PC-9 (cell line): ENCODE results near the gene PLEKHG1. TPM values are rescaled to one million over a fixed set of nuclear protein-coding genes. Genes with fewer than 3 reads are reported as not detected.

ENCODE experiments used
- BruUV-seq: library from RNA; stranded (reverse); fragments of 400-500 nt; replicated peaks from 2 replicates; lab custom pipeline; 2021; lab: Mats Ljungman, UMichigan
- CTCF ChIA-PET: fragments of 300-600 bp; sonication (Branson Sonifier 250); formaldehyde crosslinking; loops from one replicate; lab custom pipeline; 2022; ENCODE audit warnings: antibody characterized with exemption; lab: Charles Lee
- POLR2A ChIA-PET: fragments of 300-600 bp; sonication (Branson Sonifier 250); formaldehyde crosslinking; loops from one replicate; lab custom pipeline; 2022; ENCODE audit warnings: antibody characterized with exemption; ENCODE audit not compliant: unreplicated experiment; lab: Charles Lee
- DNase-seq, 2 experiments: peaks; one replicate each; pipeline versions ENCODE4 v3.0.0 to v3.0.0-alpha.2; 2015 to 2022; ENCODE audit warnings: mixed read lengths in 1 of 2
- H2AFZ ChIP-seq: fragments of 200-600 bp; sonication (generic); 2 replicates; pipeline ENCODE4 v1.8.1; 2017; ENCODE audit warnings: antibody characterized with exemption
- H3F3A ChIP-seq: fragments of 200-600 bp; sonication (generic); 2 replicates; pipeline ENCODE4 v1.8.1; 2017; ENCODE audit warnings: antibody characterized with exemption, mild to moderate bottlenecking, low read depth; ENCODE audit not compliant: insufficient read depth
- H3K27ac ChIP-seq: fragments of 200-600 bp; sonication (generic); 2 replicates; pipeline ENCODE4 v1.6.1; 2016; ENCODE audit warnings: mixed run types
- H3K27me3 ChIP-seq: fragments of 200-600 bp; sonication (generic); 2 replicates; pipeline ENCODE4 v1.6.1; 2016; ENCODE audit warnings: low read depth, mixed run types; ENCODE audit not compliant: insufficient read depth
- H3K36me3 ChIP-seq: fragments of 200-600 bp; sonication (generic); 2 replicates; pipeline ENCODE4 v1.6.1; 2016; ENCODE audit warnings: low read depth, mixed run types
- H3K4me1 ChIP-seq: fragments of 200-600 bp; sonication (generic); replicated peaks from 2 replicates; pipeline ENCODE4 v1.6.1; 2016; ENCODE audit warnings: mixed run types; ENCODE audit not compliant: insufficient read depth
- H3K4me2 ChIP-seq: fragments of 200-600 bp; sonication (generic); 2 replicates; pipeline ENCODE4 v1.6.1; 2017; ENCODE audit warnings: mixed run types
- H3K4me3 ChIP-seq: fragments of 200-600 bp; sonication (generic); 2 replicates; pipeline ENCODE4 v1.6.1; 2016; ENCODE audit warnings: mixed run types
- H3K79me2 ChIP-seq: fragments of 200-600 bp; sonication (generic); 2 replicates; pipeline ENCODE4 v1.6.1; 2017; ENCODE audit warnings: low read depth, mixed run types
- H3K9me2 ChIP-seq: fragments of 200-600 bp; sonication (generic); 2 replicates; pipeline ENCODE4 v1.8.1; 2017; ENCODE audit warnings: mild to moderate bottlenecking; ENCODE audit not compliant: insufficient read depth
- H3K9me3 ChIP-seq: fragments of 200-600 bp; sonication (generic); 2 replicates; pipeline ENCODE4 v1.8.1; 2016; ENCODE audit warnings: low read depth; ENCODE audit not compliant: insufficient read depth
- H4K20me1 ChIP-seq: fragments of 200-600 bp; sonication (generic); 2 replicates; pipeline ENCODE4 v1.8.1; 2017; ENCODE audit not compliant: insufficient read depth
- CTCF ChIP-seq: fragments of 200-600 bp; sonication (generic); conservative IDR thresholded peaks from 2 replicates; pipeline ENCODE4 v1.6.1; 2017; ENCODE audit warnings: mixed run types, antibody characterized with exemption, mild to moderate bottlenecking, moderate library complexity
- EZH2 ChIP-seq: fragments of 200-600 bp; sonication (generic); IDR thresholded peaks from 2 replicates; pipeline ENCODE4 v1.8.0; 2017; ENCODE audit warnings: antibody characterized with exemption, low read depth
- intact Hi-C: fragments of 100-400 bp; cut with micrococcal nuclease; formaldehyde crosslinking; loops from one replicate; pipeline ENCODE4 v1.10.0; 2022; ENCODE audit not compliant: unreplicated experiment
- total RNA-seq: library from RNA; stranded (reverse); gene quantifications from 2 replicates; pipeline ENCODE4 v1.2.3, GENCODE V29; 2021

The PLEKHG1 gene
- total RNA-seq, 1 experiment from 2014 or later, result 8.9 TPM

- DNase-seq, result no peak
- H3K4me2 ChIP-seq, result no peak overlapping the region
- H3K36me3 ChIP-seq, result no peaks in the 10 kb centered on the region
- no peaks in the 10 kb centered on the region for H3F3A ChIP-seq
- H3K79me2 ChIP-seq, result no peaks in the 10 kb centered on the region
- no peaks in the 10 kb centered on the region for H3K27me3 ChIP-seq
- no peak overlapping the region for H3K27ac ChIP-seq
- no peak for TF ChIP-seq EZH2
- no peak for TF ChIP-seq CTCF
- CTCF ChIA-PET, result no interaction called here
- POLR2A ChIA-PET, result no interaction called here
- H3K9me2 ChIP-seq, result no peaks in the 10 kb centered on the region
- H2AFZ ChIP-seq, result no peak overlapping the region
- H3K4me3 ChIP-seq, result no peak overlapping the region
- H3K9me3 ChIP-seq, result no peaks in the 10 kb centered on the region
- H4K20me1 ChIP-seq, result no peaks in the 10 kb centered on the region
- H3K4me1 ChIP-seq, result no peaks in the 10 kb centered on the region
- intact Hi-C loops, result no loop called here
- BruUV-seq, result no TSS peak
These were observed 27.9 kb downstream of the PLEKHG1 start for GRCh38 chr6:150627585-150628025.

GRCh38 chr6:150628908-150629307, 29.2 kb downstream of the PLEKHG1 start:
- H3K9me3 ChIP-seq, result no peaks in the 10 kb centered on the region
- H3K79me2 ChIP-seq, result no peaks in the 10 kb centered on the region
- no peaks in the 10 kb centered on the region for H3K27me3 ChIP-seq
- H3K4me1 ChIP-seq, result no peaks in the 10 kb centered on the region
- H4K20me1 ChIP-seq, result no peaks in the 10 kb centered on the region
- no peaks in the 10 kb centered on the region for H3K9me2 ChIP-seq
- H3F3A ChIP-seq, result no peaks in the 10 kb centered on the region
- no peak overlapping the region for H2AFZ ChIP-seq
- POLR2A ChIA-PET, result no interaction called here
- no TSS peak for BruUV-seq
- no peaks in the 10 kb centered on the region for H3K36me3 ChIP-seq
- H3K4me2 ChIP-seq, result no peak overlapping the region
- H3K27ac ChIP-seq, result no peak overlapping the region
- intact Hi-C loops, result no loop called here
- no peak overlapping the region for H3K4me3 ChIP-seq
- no peak for DNase-seq
- TF ChIP-seq CTCF (no peak), EZH2 (no peak)
- CTCF ChIA-PET, result no interaction called here

GRCh38 chr6:150631283-150631983, 31.7 kb downstream of the PLEKHG1 start:
- no peak overlapping the region for H3K4me2 ChIP-seq
- no peaks in the 10 kb centered on the region for H3K9me2 ChIP-seq
- no peak for DNase-seq
- H3K4me1 ChIP-seq, result no peaks in the 10 kb centered on the region
- no TSS peak for BruUV-seq
- H3K9me3 ChIP-seq, result no peaks in the 10 kb centered on the region
- ChIA-PET POLR2A (no interaction called here), CTCF (no interaction called here)
- no peaks in the 10 kb centered on the region for H3K27me3 ChIP-seq
- H3F3A ChIP-seq, result no peaks in the 10 kb centered on the region
- no peak for TF ChIP-seq EZH2
- no peak for TF ChIP-seq CTCF
- no peak overlapping the region for H2AFZ ChIP-seq
- no peaks in the 10 kb centered on the region for H3K36me3 ChIP-seq
- H3K4me3 ChIP-seq, result no peak overlapping the region
- intact Hi-C loops, result no loop called here
- no peak overlapping the region for H3K27ac ChIP-seq
- no peaks in the 10 kb centered on the region for H4K20me1 ChIP-seq
- H3K79me2 ChIP-seq, result no peaks in the 10 kb centered on the region
